Gastroesophageal sphincter (tissue), 4 donors: Measurements from ENCODE around the gene DCUN1D3. TPM values are rescaled to one million over a fixed set of nuclear protein-coding genes. Genes with fewer than 3 reads are reported as not detected.

ENCODE experiments used
- ATAC-seq: fragments of 150-250 bp; one replicate; pipeline ENCODE4 v1.9.1; 2016; ENCODE audit warnings: mild to moderate bottlenecking, moderate library complexity
- H3K27ac ChIP-seq, 4 donors: fragments of 200-600 bp; sonication (generic) in 3 of 4; 1 replicate in 3 of 4; 2 replicates in 1 of 4; pipeline ENCODE4 v1.5.1; 2016 to 2019
- H3K27me3 ChIP-seq: fragments of 200-600 bp; sonication (generic); one replicate; pipeline ENCODE4 v1.5.1; 2019
- H3K36me3 ChIP-seq, 2 donors: fragments of 200-600 bp; sonication (generic); one replicate each; pipeline ENCODE4 v1.5.1; 2019; ENCODE audit warnings: control low read depth in 1 of 2
- H3K4me1 ChIP-seq, 3 donors: fragments of 200-600 bp; sonication (generic); 1 replicate in 2 of 3; 2 replicates in 1 of 3; pipeline ENCODE4 v1.5.1; 2016 to 2019; ENCODE audit warnings: control low read depth in 2 of 3
- H3K4me3 ChIP-seq, 2 donors: fragments of 200-600 bp; sonication (generic); one replicate each; pipeline ENCODE4 v1.5.1; 2019; ENCODE audit warnings: mild to moderate bottlenecking in 1 of 2, moderate library complexity in 1 of 2
- H3K9me3 ChIP-seq, 3 donors: fragments of 200-600 bp; sonication (generic); one replicate each; pipeline ENCODE4 v1.5.1; 2017 to 2019; ENCODE audit warnings: control low read depth in 2 of 3
- CTCF ChIP-seq, 4 experiments: fragments of 200-600 bp in 2 of 4; fragments of 450-650 bp in 2 of 4; sonication (generic) in 1 of 4; IDR thresholded peaks; one replicate each; pipeline ENCODE4 v1.5.1; 2017 to 2019; ENCODE audit warnings: antibody characterized with exemption in 4 of 4, mild to moderate bottlenecking in 2 of 4, moderate library complexity in 2 of 4
- EP300 ChIP-seq: sonication (generic); formaldehyde crosslinking; IDR thresholded peaks from one replicate; pipeline ENCODE4 v1.6.1; 2017; ENCODE audit warnings: antibody characterized with exemption, mild to moderate bottlenecking
- POLR2A ChIP-seq, 2 donors: fragments of 450-650 bp; IDR thresholded peaks; one replicate each; pipeline ENCODE4 v1.6.1; 2017; ENCODE audit warnings: antibody characterized with exemption in 2 of 2, mild to moderate bottlenecking in 2 of 2, moderate library complexity in 1 of 2
- POLR2AphosphoS5 ChIP-seq: sonication (generic); formaldehyde crosslinking; IDR thresholded peaks from one replicate; pipeline ENCODE4 v1.6.1; 2017; ENCODE audit warnings: antibody characterized with exemption
- WGBS, 2 donors: methylation state at CpG; one replicate each; pipeline ENCODE4 v1.1.5; 2018; ENCODE audit warnings: low coverage in 1 of 2; 5-methylcytosine and 5-hydroxymethylcytosine counted together
- total RNA-seq, 4 donors: library from RNA; depleted of rRNA; stranded (reverse); fragments of >200 nt; gene quantifications; one replicate each; pipeline ENCODE4 v1.1.0, GENCODE V29; 2016

Gene DCUN1D3
- total RNA-seq, 4 donors from 2014 or later: 28.6 to 35.7 (median 33.5) TPM

- Histone ChIP-seq H3K4me1 (peaks cover 0 to 7% (median 0%) of the 10 kb centered on the region in 3 donors), H3K4me3 (no peak overlapping the region), H3K9me3 (no peaks in the 10 kb centered on the region), H3K36me3 (peaks cover 0 to 24% of the 10 kb centered on the region in 2 donors), H3K27ac (no peak overlapping the region), H3K27me3 (no peaks in the 10 kb centered on the region)
- ATAC-seq: peak; percentile 59
- TF ChIP-seq CTCF (IDR thresholded peaks at IDR 0.05) (no peak), EP300 (no peak), POLR2AphosphoS5 (no peak), POLR2A (IDR thresholded peaks at IDR 0.05) (no peak)
- 63 to 69% methylated on average over 3 to 4 of the region's 4 CpGs for WGBS, 2 donors
Observed at GRCh38 chr16:20918486-20919239, 18.5 kb upstream of the DCUN1D3 start.

GRCh38 chr16:20916942-20917341, 16.8 kb upstream of the DCUN1D3 start:
- no peak for ATAC-seq
- Histone ChIP-seq H3K4me3 (no peak overlapping the region), H3K36me3 (peaks cover 0 to 11% of the 10 kb centered on the region in 2 donors), H3K27ac (no peak overlapping the region), H3K27me3 (no peaks in the 10 kb centered on the region), H3K4me1 (peaks cover 0 to 19% (median 1%) of the 10 kb centered on the region in 3 donors), H3K9me3 (no peaks in the 10 kb centered on the region)
- WGBS, 2 donors: 83 to 90% methylated on average over 4 of the region's 4 CpGs
- TF ChIP-seq EP300 (no peak), POLR2AphosphoS5 (no peak), CTCF (IDR thresholded peaks at IDR 0.05) (no peak), POLR2A (IDR thresholded peaks at IDR 0.05) (no peak)

- H3K9me3 ChIP-seq: no peaks in the 10 kb centered on the region
Observed at GRCh38 chr16:20916289-20916688, 16.1 kb upstream of the DCUN1D3 start.

GRCh38 chr16:20911361-20911760, 11.2 kb upstream of the DCUN1D3 start:
- no peak for TF ChIP-seq EP300
- TF ChIP-seq CTCF (IDR thresholded peaks at IDR 0.05): no peak
- no peak for TF ChIP-seq POLR2AphosphoS5
- H3K9me3 ChIP-seq: no peaks in the 10 kb centered on the region
- no peaks in the 10 kb centered on the region for H3K36me3 ChIP-seq
- H3K4me1 ChIP-seq: peaks cover 7 to 53% (median 23%) of the 10 kb centered on the region in 3 donors
- WGBS, 2 donors: 21 to 57% methylated on average over 1 of the region's 1 CpG
- no peak for ATAC-seq
- no peak overlapping the region for H3K4me3 ChIP-seq
- no peaks in the 10 kb centered on the region for H3K27me3 ChIP-seq
- H3K27ac ChIP-seq: peak overlapping the region; percentile 40 to 99 (median 64)

More at GRCh38 chr16:20916289-20916688, 16.1 kb upstream of the DCUN1D3 start:
- Histone ChIP-seq H3K4me1 (peaks cover 0 to 26% (median 5%) of the 10 kb centered on the region in 3 donors), H3K27me3 (no peaks in the 10 kb centered on the region), H3K4me3 (no peak overlapping the region), H3K27ac (no peak overlapping the region), H3K36me3 (peaks cover 0 to 7% of the 10 kb centered on the region in 2 donors)
- no peak for ATAC-seq
- WGBS, 2 donors: 96 to 98% methylated on average over 7 to 8 of the region's 10 CpGs
- TF ChIP-seq CTCF (IDR thresholded peaks at IDR 0.05): no peak
- no peak for TF ChIP-seq EP300
- no peak for TF ChIP-seq POLR2A (IDR thresholded peaks at IDR 0.05)
- no peak for TF ChIP-seq POLR2AphosphoS5
